ENCODE measurements around the gene IL20RA. TPM values are rescaled to one million over a fixed set of nuclear protein-coding genes. Genes with fewer than 3 reads are reported as not detected.

IL20RA gene
- total RNA-seq, 4 donors from 2014 or later, result 2.0 to 3.3 (median 2.3) TPM

DNA sequence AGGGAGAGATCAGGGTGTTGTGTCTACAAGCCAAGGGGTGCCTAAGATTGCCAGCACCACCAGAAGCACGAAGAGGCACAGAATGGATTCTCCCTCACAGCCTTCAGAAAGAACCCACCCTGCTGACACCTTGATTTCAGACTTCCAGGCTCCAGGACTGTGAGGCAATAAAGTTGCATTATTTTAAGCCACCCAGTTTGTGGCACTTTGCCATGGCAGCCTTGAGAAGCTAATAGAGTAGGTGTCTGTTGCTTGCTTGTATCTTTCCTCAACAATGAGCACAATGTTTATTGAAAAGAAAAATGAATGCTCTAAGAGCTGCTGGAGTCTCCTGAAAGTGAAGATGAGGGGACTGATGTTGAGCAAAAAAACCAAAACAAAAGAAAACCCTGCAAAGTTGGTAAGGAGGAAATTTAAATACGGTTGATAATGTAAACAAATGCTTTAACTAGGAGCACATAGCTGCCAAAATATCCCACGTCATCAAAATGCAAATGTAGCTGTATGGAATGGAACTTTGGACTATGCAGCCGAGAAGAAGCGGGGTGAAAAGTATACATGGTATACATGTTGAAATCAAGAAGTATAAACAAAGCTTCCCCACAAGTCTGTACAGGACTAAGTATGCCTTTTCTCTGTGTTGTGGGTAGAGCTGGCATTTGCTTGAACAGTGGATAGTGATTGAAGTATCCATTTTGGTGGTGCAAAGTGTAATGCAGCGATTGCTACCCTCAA is 8.0 kb downstream of the IL20RA start:
- H3K36me3 ChIP-seq, result no peaks in the 10 kb centered on the region
- H3K27ac ChIP-seq, result no peak overlapping the region
- H3K4me3 ChIP-seq, result no peak overlapping the region
- TF ChIP-seq POLR2A (IDR thresholded peaks at IDR 0.05), result no peak
- no peak for TF ChIP-seq POLR2AphosphoS5 (IDR thresholded peaks at IDR 0.05)
- no peak for TF ChIP-seq EP300 (IDR thresholded peaks at IDR 0.05)
- TF ChIP-seq, protein P1, sequence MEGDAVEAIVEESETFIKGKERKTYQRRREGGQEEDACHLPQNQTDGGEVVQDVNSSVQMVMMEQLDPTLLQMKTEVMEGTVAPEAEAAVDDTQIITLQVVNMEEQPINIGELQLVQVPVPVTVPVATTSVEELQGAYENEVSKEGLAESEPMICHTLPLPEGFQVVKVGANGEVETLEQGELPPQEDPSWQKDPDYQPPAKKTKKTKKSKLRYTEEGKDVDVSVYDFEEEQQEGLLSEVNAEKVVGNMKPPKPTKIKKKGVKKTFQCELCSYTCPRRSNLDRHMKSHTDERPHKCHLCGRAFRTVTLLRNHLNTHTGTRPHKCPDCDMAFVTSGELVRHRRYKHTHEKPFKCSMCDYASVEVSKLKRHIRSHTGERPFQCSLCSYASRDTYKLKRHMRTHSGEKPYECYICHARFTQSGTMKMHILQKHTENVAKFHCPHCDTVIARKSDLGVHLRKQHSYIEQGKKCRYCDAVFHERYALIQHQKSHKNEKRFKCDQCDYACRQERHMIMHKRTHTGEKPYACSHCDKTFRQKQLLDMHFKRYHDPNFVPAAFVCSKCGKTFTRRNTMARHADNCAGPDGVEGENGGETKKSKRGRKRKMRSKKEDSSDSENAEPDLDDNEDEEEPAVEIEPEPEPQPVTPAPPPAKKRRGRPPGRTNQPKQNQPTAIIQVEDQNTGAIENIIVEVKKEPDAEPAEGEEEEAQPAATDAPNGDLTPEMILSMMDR (IDR thresholded peaks at IDR 0.05), result no peak
- H3K4me1 ChIP-seq, result no peaks in the 10 kb centered on the region
- H3K27me3 ChIP-seq, result peaks cover 9% of the 10 kb centered on the region
- WGBS, 2 donors (ENCODE audit: low coverage in 1 of 2), result 52 to 68% methylated on average over 5 to 6 of the region's 6 CpGs
- ATAC-seq, result no peak
- H3K9me3 ChIP-seq, result no peaks in the 10 kb centered on the region

DNA sequence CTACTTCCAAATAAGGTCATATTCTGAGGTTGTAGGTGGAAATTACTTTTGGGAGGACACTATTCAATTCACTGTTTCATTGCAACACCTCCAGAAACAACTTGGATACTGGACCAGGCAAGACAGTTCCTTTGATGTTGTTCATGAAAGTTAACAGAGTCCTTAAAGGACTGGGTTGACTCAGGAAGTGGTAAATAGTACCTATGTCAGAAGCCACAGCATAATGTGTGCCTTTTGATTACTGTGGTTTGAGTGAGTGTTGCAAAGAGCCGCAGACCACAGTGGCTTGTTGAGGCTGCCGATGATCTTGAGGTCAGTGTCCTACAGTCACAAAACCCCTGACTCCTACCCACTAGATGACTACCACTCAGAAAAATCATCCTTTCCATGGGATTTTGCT is 10.9 kb downstream of the IL20RA start:
- no peak for ATAC-seq
- WGBS, 2 donors (ENCODE audit: low coverage in 1 of 2), result 87 to 90% methylated on average over 2 of the region's 2 CpGs
- H3K36me3 ChIP-seq, result no peaks in the 10 kb centered on the region
- H3K9me3 ChIP-seq, result no peaks in the 10 kb centered on the region
- no peaks in the 10 kb centered on the region for H3K4me1 ChIP-seq
- H3K27me3 ChIP-seq, result peaks cover 7% of the 10 kb centered on the region
- TF ChIP-seq EP300 (IDR thresholded peaks at IDR 0.05), result no peak
- TF ChIP-seq POLR2A (IDR thresholded peaks at IDR 0.05), result no peak
- TF ChIP-seq POLR2AphosphoS5 (IDR thresholded peaks at IDR 0.05), result no peak
- TF ChIP-seq, protein P1 (IDR thresholded peaks at IDR 0.05), result no peak
- H3K27ac ChIP-seq, result no peak overlapping the region
- H3K4me3 ChIP-seq, result no peak overlapping the region

- TF ChIP-seq POLR2AphosphoS5 (IDR thresholded peaks at IDR 0.05) (no peak), EP300 (IDR thresholded peaks at IDR 0.05) (no peak), POLR2A (IDR thresholded peaks at IDR 0.05) (no peak)
- TF ChIP-seq, protein P1 (IDR thresholded peaks at IDR 0.05), result no peak
- H3K27me3 ChIP-seq, result peaks cover 7% of the 10 kb centered on the region
- no peak overlapping the region for H3K4me3 ChIP-seq
- H3K27ac ChIP-seq, result no peak overlapping the region
- H3K4me1 ChIP-seq, result no peaks in the 10 kb centered on the region
- H3K9me3 ChIP-seq, result no peaks in the 10 kb centered on the region
- no peak for ATAC-seq
- WGBS, 2 donors (ENCODE audit: low coverage in 1 of 2), result 80 to 90% methylated on average over 3 of the region's 3 CpGs
- no peaks in the 10 kb centered on the region for H3K36me3 ChIP-seq
Observed at GRCh38 chr6:137031122-137031521, 13.6 kb downstream of the IL20RA start.

- H3K27ac ChIP-seq, result no peak overlapping the region
- ATAC-seq, result no peak
Observed at GRCh38 chr6:137028912-137029311, 15.9 kb downstream of the IL20RA start.

More at GRCh38 chr6:137028912-137029311, 15.9 kb downstream of the IL20RA start:
- no peak overlapping the region for H3K4me3 ChIP-seq
- peaks cover 4% of the 10 kb centered on the region for H3K27me3 ChIP-seq
- TF ChIP-seq POLR2A (IDR thresholded peaks at IDR 0.05) (no peak), EP300 (IDR thresholded peaks at IDR 0.05) (no peak), POLR2AphosphoS5 (IDR thresholded peaks at IDR 0.05) (no peak)
- TF ChIP-seq, protein P1 (IDR thresholded peaks at IDR 0.05), result no peak
- H3K36me3 ChIP-seq, result no peaks in the 10 kb centered on the region
- no peaks in the 10 kb centered on the region for H3K9me3 ChIP-seq
- 0 to 50% methylated on average over 1 to 2 of the region's 2 CpGs for WGBS, 2 donors (ENCODE audit: low coverage in 1 of 2)
- no peaks in the 10 kb centered on the region for H3K4me1 ChIP-seq
